Lung (tissue), 12 donors: ENCODE data around the gene SMC3. TPM values are rescaled to one million over a fixed set of nuclear protein-coding genes. Genes with fewer than 3 reads are reported as not detected.

Experiments used
- ATAC-seq: fragments of 200-7000 bp; cut with Tn5 transposase; one replicate; pipeline ENCODE4 v1.9.1; 2020; ENCODE audit warnings: moderate number of reproducible peaks; ENCODE audit not compliant: insufficient read depth, low FRiP score
- DNase-seq, 3 donors: peaks; one replicate each; pipeline ENCODE4 v3.0.0-alpha.2; 2013 to 2017
- H3K27ac ChIP-seq, 2 donors: one replicate each; pipeline ENCODE4 v1.5.1; 2013; ENCODE audit warnings: mild to moderate bottlenecking in 2 of 2, moderate library complexity in 2 of 2, control low read depth in 1 of 2, inconsistent platforms in 1 of 2, low read depth in 1 of 2, low read length in 1 of 2
- H3K27me3 ChIP-seq, 3 donors: one replicate each; pipeline ENCODE4 v1.5.1; 2013; ENCODE audit warnings: low read length in 2 of 3; ENCODE audit not compliant: control insufficient read depth in 3 of 3, insufficient read depth in 3 of 3
- H3K36me3 ChIP-seq, 4 donors: one replicate each; pipeline ENCODE4 v1.5.1; 2013; ENCODE audit warnings: low read length in 4 of 4, mild to moderate bottlenecking in 1 of 4, moderate library complexity in 1 of 4; ENCODE audit not compliant: control insufficient read depth in 4 of 4, insufficient read depth in 4 of 4
- H3K4me1 ChIP-seq, 5 donors: one replicate each; pipeline ENCODE4 v1.5.1; 2013; ENCODE audit warnings: low read length in 5 of 5, mild to moderate bottlenecking in 2 of 5, moderate library complexity in 1 of 5; ENCODE audit not compliant: control insufficient read depth in 5 of 5, insufficient read depth in 5 of 5
- H3K4me3 ChIP-seq: one replicate; pipeline ENCODE4 v1.5.1; 2013; ENCODE audit warnings: mild to moderate bottlenecking, control low read depth, moderate library complexity
- H3K9ac ChIP-seq, 2 donors: one replicate each; pipeline ENCODE4 v1.5.1; 2013; ENCODE audit warnings: low read length in 2 of 2, control low read depth in 1 of 2; ENCODE audit not compliant: insufficient read depth in 1 of 2
- H3K9me3 ChIP-seq, 4 donors: one replicate each; pipeline ENCODE4 v1.5.1; 2013; ENCODE audit warnings: low read length in 3 of 4, mild to moderate bottlenecking in 1 of 4, moderate library complexity in 1 of 4; ENCODE audit not compliant: control insufficient read depth in 4 of 4, insufficient read depth in 3 of 4
- WGBS, 2 donors: extraction: QIAGEN DNeasy Blood & Tissue Kit; methylation state at CpG; one replicate each; pipeline ENCODE4 v1.1.7; 2013; 5-methylcytosine and 5-hydroxymethylcytosine counted together
- polyA plus RNA-seq, 2 donors: library from polyadenylated mRNA; stranded (reverse); fragments of 200-250 nt; gene quantifications; one replicate each; pipeline ENCODE4 v1.2.1, GENCODE V29; 2013
- total RNA-seq, 2 donors: library from RNA; depleted of rRNA in 1 of 2; stranded (reverse); fragments of >200 nt in 1 of 2; gene quantifications; one replicate each; pipeline ENCODE4 v1.2.1, GENCODE V29; 2014 to 2021
- TF ChIP-seq, protein P1 (sequence below): IDR thresholded peaks from 2 replicates; pipeline ENCODE4 v1.5.1; 2012; ENCODE audit warnings: mild to moderate bottlenecking; ENCODE audit errors: control extremely low read depth, extremely low read depth
- donor health status: control.
- donor health status: control.
- donor health status: Bipolar disorder and iron deficiency.
- donor health status: healthy.
- donor health status: DM: yes; HTN: yes; CAD: no.

SMC3 gene
- total and polyA plus RNA-seq, 4 donors, result 11.9 to 41.3 (median 20.2) TPM

DNA sequence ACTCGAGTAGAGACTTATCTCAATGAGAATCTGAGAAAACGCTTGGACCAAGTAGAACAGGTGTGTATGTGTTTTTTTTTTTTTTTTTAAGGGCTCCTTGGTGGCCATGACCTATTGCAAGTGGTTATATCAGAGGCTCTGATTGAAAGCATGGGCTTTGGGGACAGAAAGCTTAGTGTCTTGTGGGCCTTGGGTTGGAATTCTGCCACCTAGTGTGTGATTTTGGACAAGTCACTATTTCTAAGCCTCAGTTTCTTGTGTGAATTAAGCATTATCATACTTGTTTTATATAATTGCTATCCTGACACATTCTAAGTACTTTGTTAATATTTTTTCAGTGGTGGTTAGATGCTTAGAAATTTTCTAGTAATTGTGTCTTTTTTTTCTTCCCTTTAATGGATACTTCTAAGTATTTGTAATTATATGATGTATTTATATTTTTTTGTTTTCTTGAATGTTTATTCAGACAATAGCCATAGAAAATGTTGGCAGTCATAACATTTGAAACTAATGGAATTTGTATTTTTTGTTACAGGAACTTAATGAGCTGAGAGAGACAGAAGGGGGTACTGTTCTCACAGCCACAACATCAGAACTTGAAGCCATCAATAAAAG lies 33.1 kb downstream of the SMC3 start:
- DNase-seq, result peak; percentile 34 to 68 (median 61)
- peaks cover 7 to 55% (median 23%) of the 10 kb centered on the region in 4 donors for H3K36me3 ChIP-seq
- no peak for ATAC-seq
- 87 to 94% methylated on average over 2 of the region's 2 CpGs for WGBS, 2 donors
- TF ChIP-seq, protein P1, sequence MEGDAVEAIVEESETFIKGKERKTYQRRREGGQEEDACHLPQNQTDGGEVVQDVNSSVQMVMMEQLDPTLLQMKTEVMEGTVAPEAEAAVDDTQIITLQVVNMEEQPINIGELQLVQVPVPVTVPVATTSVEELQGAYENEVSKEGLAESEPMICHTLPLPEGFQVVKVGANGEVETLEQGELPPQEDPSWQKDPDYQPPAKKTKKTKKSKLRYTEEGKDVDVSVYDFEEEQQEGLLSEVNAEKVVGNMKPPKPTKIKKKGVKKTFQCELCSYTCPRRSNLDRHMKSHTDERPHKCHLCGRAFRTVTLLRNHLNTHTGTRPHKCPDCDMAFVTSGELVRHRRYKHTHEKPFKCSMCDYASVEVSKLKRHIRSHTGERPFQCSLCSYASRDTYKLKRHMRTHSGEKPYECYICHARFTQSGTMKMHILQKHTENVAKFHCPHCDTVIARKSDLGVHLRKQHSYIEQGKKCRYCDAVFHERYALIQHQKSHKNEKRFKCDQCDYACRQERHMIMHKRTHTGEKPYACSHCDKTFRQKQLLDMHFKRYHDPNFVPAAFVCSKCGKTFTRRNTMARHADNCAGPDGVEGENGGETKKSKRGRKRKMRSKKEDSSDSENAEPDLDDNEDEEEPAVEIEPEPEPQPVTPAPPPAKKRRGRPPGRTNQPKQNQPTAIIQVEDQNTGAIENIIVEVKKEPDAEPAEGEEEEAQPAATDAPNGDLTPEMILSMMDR, result no peak
- H3K9me3 ChIP-seq, result no peaks in the 10 kb centered on the region
- H3K9ac ChIP-seq, result no peak overlapping the region
- H3K4me3 ChIP-seq, result no peak overlapping the region
- H3K27ac ChIP-seq, result no peak overlapping the region
- H3K4me1 ChIP-seq, result no peaks in the 10 kb centered on the region
- H3K27me3 ChIP-seq, result no peaks in the 10 kb centered on the region

GRCh38 chr10:110601581-110601980 lies 34.1 kb downstream of the SMC3 start:
- Histone ChIP-seq H3K9ac (no peak overlapping the region), H3K27ac (no peak overlapping the region), H3K9me3 (no peaks in the 10 kb centered on the region), H3K4me1 (no peaks in the 10 kb centered on the region), H3K27me3 (no peaks in the 10 kb centered on the region), H3K4me3 (no peak overlapping the region), H3K36me3 (peaks cover 6 to 54% (median 22%) of the 10 kb centered on the region in 4 donors)
- WGBS, 2 donors, result 93 to 95% methylated on average over 4 of the region's 4 CpGs
- TF ChIP-seq, protein P1, result no peak
- no peak for DNase-seq
- no peak for ATAC-seq

- Histone ChIP-seq H3K4me1 (no peaks in the 10 kb centered on the region), H3K4me3 (no peak overlapping the region), H3K27ac (no peak overlapping the region), H3K9me3 (no peaks in the 10 kb centered on the region), H3K36me3 (peaks cover 2 to 21% (median 11%) of the 10 kb centered on the region in 4 donors), H3K9ac (no peak overlapping the region), H3K27me3 (no peaks in the 10 kb centered on the region)
- DNase-seq (no peak), ATAC-seq (no peak)
- TF ChIP-seq, protein P1, result no peak
- WGBS, 2 donors, result 79 to 87% methylated on average over 6 of the region's 6 CpGs
Observed at GRCh38 chr10:110608087-110608486, 40.6 kb downstream of the SMC3 start.

- Histone ChIP-seq H3K27me3 (peaks cover 0 to under 1% (median 0%) of the 10 kb centered on the region in 3 donors), H3K9me3 (no peaks in the 10 kb centered on the region), H3K36me3 (peaks cover 0 to 13% (median 7%) of the 10 kb centered on the region in 4 donors), H3K4me1 (no peaks in the 10 kb centered on the region), H3K27ac (no peak overlapping the region), H3K4me3 (no peak overlapping the region), H3K9ac (no peak overlapping the region)
- TF ChIP-seq, protein P1, result no peak
- 28 to 36% methylated on average over 2 of the region's 2 CpGs for WGBS, 2 donors
- DNase-seq, result peak in 2 of 3 donors; percentile 13 to 19
- no peak for ATAC-seq
Observed at GRCh38 chr10:110609605-110610004, 42.1 kb downstream of the SMC3 start.
